GM19328 (cell line): Measurements from ENCODE around the gene UBAP2L.

ENCODE experiments used
- ATAC-seq: cut with Tn5 transposase; IDR thresholded peaks from one replicate; pipeline ENCODE4 v1.9.1; 2021; ENCODE audit warnings: mild to moderate bottlenecking, moderate library complexity; ENCODE audit not compliant: unreplicated experiment

The UBAP2L gene

GRCh38 chr1:154220071-154220969 is at the start of gene UBAP2L:
UBAP2L (plus strand) TSS chr1:154220955; CDS start chr1:154225124, 4,169 bp downstream.
- peak; percentile 93 for ATAC-seq

- ATAC-seq, result no peak
These were observed 49.6 kb upstream of the UBAP2L start for GRCh38 chr1:154171223-154171583.

- no peak for ATAC-seq
These were observed 48.9 kb upstream of the UBAP2L start for GRCh38 chr1:154171880-154172279.

- ATAC-seq, result no peak
These were observed 46.1 kb upstream of the UBAP2L start for GRCh38 chr1:154174654-154175053.

GRCh38 chr1:154176337-154176736 is 44.4 kb upstream of the UBAP2L start:
- no peak for ATAC-seq

GRCh38 chr1:154178013-154178412 is 42.7 kb upstream of the UBAP2L start:
- no peak for ATAC-seq

- no peak for ATAC-seq
These were observed 41.6 kb upstream of the UBAP2L start for GRCh38 chr1:154178911-154179811.

- ATAC-seq, result no peak
These were observed 40.6 kb upstream of the UBAP2L start for GRCh38 chr1:154179946-154180687.

- no peak for ATAC-seq
These were observed 38.8 kb upstream of the UBAP2L start for GRCh38 chr1:154181944-154182343.

- ATAC-seq, result peak; percentile 62
These were observed 38.3 kb upstream of the UBAP2L start for GRCh38 chr1:154182344-154183045.

- ATAC-seq, result peak; percentile 52
These were observed 37.5 kb upstream of the UBAP2L start for GRCh38 chr1:154183046-154183915.

GRCh38 chr1:154186177-154186576 is 34.6 kb upstream of the UBAP2L start:
- ATAC-seq, result no peak

GRCh38 chr1:154186852-154187501 is 33.8 kb upstream of the UBAP2L start:
- ATAC-seq, result no peak

- ATAC-seq, result no peak
These were observed 30.2 kb upstream of the UBAP2L start for GRCh38 chr1:154190550-154190949.

- no peak for ATAC-seq
These were observed 28.7 kb upstream of the UBAP2L start, which contains the start of gene TPM3 for GRCh38 chr1:154191990-154192461. TPM3 (minus strand) TSS chr1:154192100; CDS start chr1:154192018, 82 bp downstream.

GRCh38 chr1:154192476-154192875 is 28.3 kb upstream of the UBAP2L start:
- no peak for ATAC-seq

GRCh38 chr1:154193821-154194220 is 26.9 kb upstream of the UBAP2L start:
- ATAC-seq, result no peak

GRCh38 chr1:154198756-154199562 is 21.8 kb upstream of the UBAP2L start:
- ATAC-seq, result no peak
